GM21619 (cell line): ENCODE measurements around the gene ANKRD13A.

Experiments used
- ATAC-seq: cut with Tn5 transposase; IDR thresholded peaks from one replicate; pipeline ENCODE4 v1.9.1; 2021; ENCODE audit not compliant: unreplicated experiment

Gene ANKRD13A

GRCh38 chr12:109998904-109999648 is at the start of gene ANKRD13A:
TSS of gene ANKRD13A (plus strand) at chr12:109999430. CDS start at chr12:109999689, 259 bp downstream.
- peak; percentile 42 for ATAC-seq

DNA sequence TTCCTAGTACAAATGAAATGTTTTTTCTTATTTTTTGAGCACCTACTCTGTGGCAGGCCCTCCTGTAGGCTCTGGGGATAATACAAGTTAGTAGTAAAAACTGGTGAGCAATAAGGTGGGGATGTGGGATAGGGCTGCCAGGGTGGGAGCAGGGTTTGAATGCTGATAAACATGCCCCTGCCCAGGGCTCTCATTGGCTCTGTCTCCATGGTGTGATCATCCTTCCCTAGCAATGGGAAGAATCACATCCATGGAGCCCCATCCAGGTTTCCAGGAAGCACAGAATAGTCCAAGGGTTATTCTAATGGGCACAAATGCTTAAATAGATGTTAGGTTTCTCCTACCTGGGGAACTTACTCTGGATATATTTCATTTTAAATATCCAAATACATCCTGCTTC is 48.6 kb upstream of the ANKRD13A start:
- ATAC-seq = no peak

GRCh38 chr12:109951136-109951535 is 48.1 kb upstream of the ANKRD13A start:
- ATAC-seq = no peak

GRCh38 chr12:109951751-109952150 is 47.5 kb upstream of the ANKRD13A start:
- ATAC-seq = no peak

- no peak for ATAC-seq
Measured at GRCh38 chr12:109952160-109952858, 46.9 kb upstream of the ANKRD13A start.

- no peak for ATAC-seq
Measured at GRCh38 chr12:109952873-109953272, 46.4 kb upstream of the ANKRD13A start.

DNA sequence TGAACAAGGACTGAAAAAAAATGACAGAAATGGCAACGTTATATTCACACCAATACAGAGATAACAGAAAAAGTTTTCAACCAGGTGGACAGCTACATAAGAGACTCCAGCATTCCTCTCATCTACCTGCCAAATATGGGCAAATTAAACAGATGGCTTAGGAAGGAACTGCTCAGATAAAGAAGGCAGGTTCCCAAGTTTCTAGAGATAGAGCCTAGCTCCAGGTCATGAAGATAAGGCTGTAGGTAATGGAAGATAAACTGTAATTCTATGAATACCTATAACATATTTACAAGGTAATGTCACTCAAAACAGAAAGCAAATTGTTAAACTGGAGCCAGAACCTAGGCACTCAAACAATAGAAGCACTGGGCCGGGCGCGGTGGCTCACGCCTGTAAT is 45.6 kb upstream of the ANKRD13A start:
- no peak for ATAC-seq

DNA sequence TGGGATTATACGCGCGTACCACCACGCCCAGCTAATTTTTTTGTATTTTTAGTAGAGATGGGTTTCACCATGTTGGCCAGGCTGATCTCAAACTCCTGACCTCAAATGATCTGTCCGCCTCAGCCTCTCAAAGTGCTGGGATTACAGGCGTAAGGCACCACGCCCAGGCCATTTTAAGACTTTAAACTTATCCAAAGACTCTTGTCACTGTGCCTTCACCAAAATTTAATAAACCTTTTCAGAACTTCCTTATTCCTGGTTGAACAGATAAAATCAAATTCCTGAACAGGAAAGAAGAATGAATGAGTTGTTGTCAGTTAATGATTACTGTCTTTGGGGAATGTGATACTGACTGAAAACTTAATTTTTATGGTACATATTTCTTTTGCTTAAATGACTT is 40.9 kb upstream of the ANKRD13A start:
- ATAC-seq = no peak

GRCh38 chr12:109959411-109960093 is 39.7 kb upstream of the ANKRD13A start:
- ATAC-seq = no peak

- ATAC-seq = no peak
Measured at GRCh38 chr12:109961201-109961600, 38.0 kb upstream of the ANKRD13A start.

DNA sequence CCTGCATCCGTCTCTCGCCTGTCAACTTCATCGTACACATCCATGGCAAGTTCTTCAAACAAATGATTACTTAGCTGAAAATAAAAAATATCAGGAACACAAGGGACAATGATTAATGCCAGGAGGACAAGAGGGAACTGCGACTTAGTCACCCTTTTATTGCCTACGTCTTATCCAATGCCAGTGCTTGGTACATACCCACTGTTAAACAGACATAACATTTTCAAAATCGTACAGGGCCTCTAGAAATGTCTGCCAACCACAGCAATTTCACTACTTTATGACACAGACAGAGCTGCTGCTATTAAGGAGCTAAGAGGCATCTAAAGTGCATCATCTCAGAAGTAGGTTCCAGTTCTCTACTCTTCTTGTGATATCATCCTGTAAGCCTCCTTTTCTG is 37.6 kb upstream of the ANKRD13A start:
- ATAC-seq = no peak

DNA sequence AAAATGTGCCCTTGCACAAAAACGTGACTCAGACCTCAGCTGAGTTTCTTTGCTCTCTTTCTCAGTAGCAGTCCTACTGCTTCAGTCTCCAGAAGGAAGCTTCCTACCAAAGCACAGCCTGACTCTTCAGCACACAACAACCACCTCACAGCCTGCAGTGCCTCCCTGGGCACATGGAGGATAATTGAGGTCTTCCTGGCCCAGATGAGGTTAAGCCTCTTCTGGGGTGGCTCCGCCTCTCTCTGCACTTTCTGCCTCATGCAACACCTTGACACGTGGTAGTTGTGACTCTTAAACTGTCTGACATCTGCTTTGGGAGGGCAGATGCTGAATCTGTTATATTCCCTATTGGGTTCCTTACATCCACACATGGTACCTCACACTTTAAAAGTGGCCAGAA is 36.8 kb upstream of the ANKRD13A start:
- ATAC-seq = no peak

GRCh38 chr12:109963330-109963729 is 35.9 kb upstream of the ANKRD13A start:
- no peak for ATAC-seq

- ATAC-seq = no peak
Measured at GRCh38 chr12:109963743-109964429, 35.3 kb upstream of the ANKRD13A start.

DNA sequence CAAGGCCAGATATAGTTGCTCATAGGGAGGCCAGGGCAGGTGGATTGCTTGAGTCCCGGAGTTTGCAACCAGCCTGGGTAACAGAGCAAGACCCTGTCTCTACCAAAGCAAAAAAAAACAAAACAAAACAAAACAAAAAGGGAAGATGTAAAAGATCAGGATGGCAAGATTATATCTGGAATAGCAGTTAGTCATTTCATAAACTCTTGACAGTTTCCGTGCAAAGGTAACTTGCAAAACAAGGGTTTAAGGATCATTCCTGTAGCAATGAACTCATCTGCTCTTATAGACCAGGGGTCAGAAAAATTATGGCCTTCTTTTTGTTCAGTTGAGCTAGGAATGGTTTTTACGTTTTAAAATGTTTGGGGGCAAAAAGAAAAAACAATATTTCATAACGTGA is 32.7 kb upstream of the ANKRD13A start:
- ATAC-seq = no peak

DNA sequence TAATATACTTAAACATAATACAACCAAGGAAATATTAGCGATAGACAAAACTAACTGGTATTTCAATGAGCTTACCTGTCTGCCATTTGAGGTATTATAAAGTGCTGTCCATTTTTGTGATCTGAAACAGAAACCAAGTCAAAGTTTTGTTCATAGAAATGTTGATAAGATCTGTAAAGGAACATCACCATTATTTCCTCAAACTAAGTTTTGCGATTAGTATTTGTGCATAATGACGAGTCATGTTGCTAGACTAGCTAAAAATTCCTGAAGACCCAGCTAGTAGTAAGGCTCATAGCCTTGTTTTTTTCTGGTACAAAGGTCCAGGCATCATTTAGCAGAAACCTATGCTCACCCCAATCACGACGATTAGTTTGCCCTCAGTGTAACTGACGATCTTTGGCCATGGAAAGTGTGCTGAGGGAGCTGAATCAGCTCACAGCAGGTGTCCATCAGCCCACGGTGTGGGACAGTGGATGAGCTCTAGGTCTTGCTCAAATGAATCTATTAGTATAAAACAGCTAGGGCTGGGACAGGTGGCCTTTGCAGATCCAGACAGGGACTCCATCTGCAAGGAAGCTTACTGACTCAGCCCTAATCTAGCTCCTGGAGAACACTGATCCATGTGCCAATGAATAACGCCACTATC is 31.7 kb upstream of the ANKRD13A start:
- no peak for ATAC-seq

DNA sequence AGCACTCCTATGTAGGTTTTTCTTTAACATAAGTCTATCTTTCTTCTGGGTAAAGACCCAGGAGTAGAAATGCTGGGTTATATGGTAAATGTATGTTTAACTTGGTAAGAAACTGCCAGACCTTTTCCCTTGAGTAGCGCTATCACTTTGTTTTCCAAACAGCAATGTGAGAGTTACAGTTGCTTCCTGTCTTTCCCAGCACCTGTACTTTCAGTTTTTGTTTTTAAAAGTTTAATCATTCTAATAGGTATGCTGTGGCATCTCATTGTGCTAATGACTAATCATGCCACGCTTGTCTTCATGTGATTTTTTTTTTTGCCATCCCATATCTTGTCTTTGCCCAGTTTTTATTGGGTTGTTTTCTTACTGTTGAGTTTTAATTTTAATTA is 31.2 kb upstream of the ANKRD13A start:
- no peak for ATAC-seq

GRCh38 chr12:109968801-109969200 is 30.4 kb upstream of the ANKRD13A start:
- no peak for ATAC-seq

- ATAC-seq = no peak
Measured at GRCh38 chr12:109972821-109973220, 26.4 kb upstream of the ANKRD13A start.

- ATAC-seq = no peak
Measured at GRCh38 chr12:109981311-109981710, 17.9 kb upstream of the ANKRD13A start.

GRCh38 chr12:109982210-109982609 is 17.0 kb upstream of the ANKRD13A start:
- ATAC-seq = no peak
